ENCODE measurements around the gene LRRC49.

- TF ChIP-seq CTCF (conservative IDR thresholded peaks at IDR 0.05; ENCODE audit: low read length) (no peak), EZH2phosphoT487 (IDR thresholded peaks at IDR 0.05; ENCODE audit: borderline replicate concordance, low read depth, low read length) (no peak)
These were observed 28.5 kb downstream of the LRRC49 start for GRCh38 chr15:70920981-70921696.
